ENCODE data around the gene TMEM135.

The TMEM135 gene

DNA sequence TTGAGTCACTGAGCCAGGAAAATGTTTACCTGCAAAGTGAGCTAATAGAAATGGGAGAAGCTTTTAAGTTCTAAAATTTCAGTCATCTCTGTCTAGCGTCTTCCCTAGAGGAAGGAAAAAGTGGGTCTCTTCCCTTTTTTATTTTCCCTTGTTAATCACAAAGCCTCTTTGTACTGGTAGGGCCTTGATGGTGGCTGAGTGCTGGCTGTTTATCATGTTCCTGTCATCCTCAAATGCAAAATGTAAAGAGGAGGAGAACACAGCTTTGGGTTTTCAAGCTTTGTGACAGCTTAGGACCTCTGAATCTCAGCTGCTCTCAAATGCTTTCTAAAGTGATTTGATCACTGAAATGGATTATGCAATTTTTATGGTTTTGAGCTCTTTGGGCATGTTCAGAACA is 222.0 kb downstream of the TMEM135 start:
- no peaks in the 10 kb centered on the region for H3K36me3 ChIP-seq
- no peaks in the 10 kb centered on the region for H3K27me3 ChIP-seq
- no peaks in the 10 kb centered on the region for H3K9me3 ChIP-seq
- H3K4me3 ChIP-seq (ENCODE audit: low read depth, low read length), result no peak overlapping the region
- H3K4me1 ChIP-seq, result no peaks in the 10 kb centered on the region
- TF ChIP-seq, protein P1, sequence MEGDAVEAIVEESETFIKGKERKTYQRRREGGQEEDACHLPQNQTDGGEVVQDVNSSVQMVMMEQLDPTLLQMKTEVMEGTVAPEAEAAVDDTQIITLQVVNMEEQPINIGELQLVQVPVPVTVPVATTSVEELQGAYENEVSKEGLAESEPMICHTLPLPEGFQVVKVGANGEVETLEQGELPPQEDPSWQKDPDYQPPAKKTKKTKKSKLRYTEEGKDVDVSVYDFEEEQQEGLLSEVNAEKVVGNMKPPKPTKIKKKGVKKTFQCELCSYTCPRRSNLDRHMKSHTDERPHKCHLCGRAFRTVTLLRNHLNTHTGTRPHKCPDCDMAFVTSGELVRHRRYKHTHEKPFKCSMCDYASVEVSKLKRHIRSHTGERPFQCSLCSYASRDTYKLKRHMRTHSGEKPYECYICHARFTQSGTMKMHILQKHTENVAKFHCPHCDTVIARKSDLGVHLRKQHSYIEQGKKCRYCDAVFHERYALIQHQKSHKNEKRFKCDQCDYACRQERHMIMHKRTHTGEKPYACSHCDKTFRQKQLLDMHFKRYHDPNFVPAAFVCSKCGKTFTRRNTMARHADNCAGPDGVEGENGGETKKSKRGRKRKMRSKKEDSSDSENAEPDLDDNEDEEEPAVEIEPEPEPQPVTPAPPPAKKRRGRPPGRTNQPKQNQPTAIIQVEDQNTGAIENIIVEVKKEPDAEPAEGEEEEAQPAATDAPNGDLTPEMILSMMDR (IDR thresholded peaks at IDR 0.05; ENCODE audit: low read depth, low read length), result no peak
- DNase-seq, result no peak

DNA sequence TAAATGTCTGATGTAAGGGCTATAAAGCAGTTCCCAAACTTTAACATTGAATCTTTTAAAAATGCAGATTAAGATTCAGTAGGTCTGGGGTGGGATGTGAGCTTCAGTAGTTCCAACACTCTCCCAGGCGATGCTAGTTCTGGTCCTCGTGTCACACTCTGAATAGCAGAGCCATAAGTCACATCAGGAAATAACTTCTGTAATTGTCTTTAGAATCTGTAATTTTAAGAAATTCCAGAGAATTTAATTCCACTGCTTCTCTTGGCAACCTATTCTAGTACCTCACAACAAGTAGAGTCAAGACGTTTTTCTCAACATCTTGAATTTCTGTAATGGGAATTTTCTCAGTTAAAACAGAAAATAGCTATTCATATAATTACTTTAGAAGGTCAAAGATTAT is 223.1 kb downstream of the TMEM135 start:
- no peaks in the 10 kb centered on the region for H3K4me1 ChIP-seq
- no peak for DNase-seq
- TF ChIP-seq, protein P1 (IDR thresholded peaks at IDR 0.05; ENCODE audit: low read depth, low read length), result no peak
- H3K9me3 ChIP-seq, result no peaks in the 10 kb centered on the region
- H3K27me3 ChIP-seq, result no peaks in the 10 kb centered on the region
- no peak overlapping the region for H3K4me3 ChIP-seq (ENCODE audit: low read depth, low read length)
- H3K36me3 ChIP-seq, result no peaks in the 10 kb centered on the region

DNA sequence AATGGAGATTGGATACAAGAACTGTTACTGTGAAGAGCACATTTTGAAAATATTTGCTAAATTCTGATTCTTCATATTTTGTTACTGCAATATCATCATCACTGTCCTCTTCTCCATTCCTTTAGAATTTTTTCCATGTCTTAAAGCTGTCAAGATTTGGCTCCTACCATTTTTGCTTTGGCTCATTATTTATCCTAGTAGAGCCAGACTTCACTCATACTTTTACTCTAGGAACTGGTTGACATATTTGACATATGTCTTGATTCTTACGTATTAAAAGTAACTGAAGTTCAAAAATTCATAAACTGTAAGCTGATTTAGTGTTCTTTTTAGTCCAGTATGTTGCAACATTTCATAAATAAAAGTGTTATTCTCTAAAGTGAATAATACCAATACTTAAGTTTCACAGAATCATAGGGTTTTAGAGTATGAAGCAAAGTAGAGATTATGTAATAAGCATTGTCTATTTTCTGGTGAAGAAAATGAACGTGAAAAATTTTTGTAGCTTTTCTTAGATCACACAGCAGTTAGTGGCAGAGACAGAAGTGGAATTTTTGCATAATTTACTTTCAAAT is 225.6 kb downstream of the TMEM135 start:
- no peak for DNase-seq
- H3K36me3 ChIP-seq, result no peaks in the 10 kb centered on the region
- H3K9me3 ChIP-seq, result no peaks in the 10 kb centered on the region
- no peaks in the 10 kb centered on the region for H3K27me3 ChIP-seq
- H3K4me1 ChIP-seq, result no peaks in the 10 kb centered on the region
- TF ChIP-seq, protein P1 (IDR thresholded peaks at IDR 0.05; ENCODE audit: low read depth, low read length), result no peak
- no peak overlapping the region for H3K4me3 ChIP-seq (ENCODE audit: low read depth, low read length)

DNA sequence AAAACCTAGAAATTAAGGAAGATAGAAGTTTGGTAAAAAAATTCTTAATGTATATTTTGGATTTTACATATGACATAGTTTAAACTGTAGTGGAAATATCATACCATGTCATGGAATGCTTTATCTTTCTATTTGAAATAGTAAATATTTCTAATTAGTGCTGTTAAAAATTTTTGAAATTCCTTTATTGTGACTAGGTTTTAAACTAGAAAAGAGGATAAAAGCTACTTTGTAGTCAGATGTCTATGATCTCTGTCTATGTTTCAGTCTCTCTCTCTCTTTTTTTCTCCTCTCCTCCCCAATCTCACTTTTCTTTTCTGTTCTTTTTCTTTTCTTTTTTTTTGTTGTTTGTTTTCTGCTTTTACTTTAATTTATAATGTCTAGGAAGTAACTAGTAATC is 226.2 kb downstream of the TMEM135 start:
- DNase-seq, result no peak
- TF ChIP-seq, protein P1 (IDR thresholded peaks at IDR 0.05; ENCODE audit: low read depth, low read length), result no peak
- Histone ChIP-seq H3K27me3 (no peaks in the 10 kb centered on the region), H3K9me3 (no peaks in the 10 kb centered on the region), H3K4me3 (ENCODE audit: low read depth, low read length) (no peak overlapping the region), H3K36me3 (no peaks in the 10 kb centered on the region), H3K4me1 (no peaks in the 10 kb centered on the region)

DNA sequence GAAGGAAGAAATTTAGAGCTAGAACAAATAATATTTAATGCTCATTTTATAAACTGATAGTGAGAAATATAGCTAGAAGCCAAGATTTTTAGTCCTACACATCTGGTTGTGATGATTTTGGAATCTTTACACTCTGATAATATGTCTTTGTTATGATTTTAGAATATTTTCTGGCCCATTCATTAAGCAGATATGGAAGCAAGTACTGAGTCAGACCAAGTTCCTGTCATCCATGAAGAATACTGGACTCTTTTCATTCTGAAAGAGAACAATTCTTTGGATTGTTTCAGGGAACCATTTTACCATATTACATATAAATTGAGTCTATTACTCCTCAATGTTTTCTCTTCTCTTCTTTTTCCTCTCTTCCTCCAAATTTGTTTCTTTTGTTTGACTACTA is 227.4 kb downstream of the TMEM135 start:
- Histone ChIP-seq H3K27me3 (no peaks in the 10 kb centered on the region), H3K9me3 (no peaks in the 10 kb centered on the region), H3K4me1 (no peaks in the 10 kb centered on the region), H3K36me3 (no peaks in the 10 kb centered on the region), H3K4me3 (ENCODE audit: low read depth, low read length) (no peak overlapping the region)
- TF ChIP-seq, protein P1 (IDR thresholded peaks at IDR 0.05; ENCODE audit: low read depth, low read length), result no peak
- DNase-seq, result no peak

DNA sequence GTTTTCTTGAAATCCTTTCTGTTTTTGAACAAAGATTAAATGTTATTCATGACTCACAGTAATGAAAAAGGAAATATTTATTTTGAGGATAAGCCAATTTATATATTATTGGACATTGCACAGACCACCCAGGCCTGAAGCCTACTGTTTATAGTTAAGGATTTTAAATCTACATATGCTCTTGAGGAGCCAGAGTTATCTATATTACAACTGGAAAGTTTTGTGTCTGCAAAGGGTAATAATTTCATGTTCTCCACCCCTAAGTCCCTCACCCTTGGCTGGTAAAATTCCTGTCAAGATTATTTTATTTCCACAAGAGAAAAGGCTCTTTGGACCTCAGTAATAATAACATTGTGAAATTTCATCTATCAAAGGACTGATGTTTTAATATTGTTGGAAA is 228.2 kb downstream of the TMEM135 start:
- no peak for DNase-seq
- no peak overlapping the region for H3K4me3 ChIP-seq (ENCODE audit: low read depth, low read length)
- no peaks in the 10 kb centered on the region for H3K4me1 ChIP-seq
- no peaks in the 10 kb centered on the region for H3K36me3 ChIP-seq
- TF ChIP-seq, protein P1 (IDR thresholded peaks at IDR 0.05; ENCODE audit: low read depth, low read length), result no peak
- H3K27me3 ChIP-seq, result no peaks in the 10 kb centered on the region
- no peaks in the 10 kb centered on the region for H3K9me3 ChIP-seq

All from BE2C (cell line).